Astrocyte (in vitro differentiated cells and primary cell): Measurements from ENCODE around the gene CCDC69.

Experiments used
- EZH2 ChIP-seq: IDR thresholded peaks from 2 replicates; pipeline ENCODE4 v1.6.1; 2012; ENCODE audit warnings: mild to moderate bottlenecking, low read length, inconsistent platforms; ENCODE audit not compliant: insufficient read depth
- TF ChIP-seq, protein P1 (sequence below): IDR thresholded peaks from 2 replicates; pipeline ENCODE4 v1.5.1; 2011; ENCODE audit warnings: low read depth, mild to moderate bottlenecking, inconsistent platforms, low read length, moderate library complexity; ENCODE audit not compliant: insufficient read depth

DNA sequence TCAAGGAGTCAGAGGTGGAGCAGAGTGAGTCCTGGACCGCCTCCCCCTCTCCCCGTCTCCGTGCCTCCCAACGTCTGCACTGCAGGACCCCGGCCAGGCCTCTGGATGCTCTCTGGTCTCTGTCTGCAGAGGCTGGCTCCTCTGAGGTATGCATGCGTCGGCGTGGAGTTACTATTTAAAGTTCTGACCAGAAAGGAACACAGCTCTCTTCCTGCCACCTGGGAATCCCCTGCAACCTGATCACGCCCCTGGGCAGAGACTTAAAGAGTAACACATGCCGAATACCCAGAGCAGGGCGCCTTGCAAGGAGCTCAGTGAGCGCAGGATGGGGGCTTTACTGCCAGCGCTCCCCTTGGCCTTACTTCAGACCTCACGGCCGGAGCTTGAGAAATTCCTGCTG, 82.4 kb downstream of the CCDC69 start:
- TF ChIP-seq, protein P1, sequence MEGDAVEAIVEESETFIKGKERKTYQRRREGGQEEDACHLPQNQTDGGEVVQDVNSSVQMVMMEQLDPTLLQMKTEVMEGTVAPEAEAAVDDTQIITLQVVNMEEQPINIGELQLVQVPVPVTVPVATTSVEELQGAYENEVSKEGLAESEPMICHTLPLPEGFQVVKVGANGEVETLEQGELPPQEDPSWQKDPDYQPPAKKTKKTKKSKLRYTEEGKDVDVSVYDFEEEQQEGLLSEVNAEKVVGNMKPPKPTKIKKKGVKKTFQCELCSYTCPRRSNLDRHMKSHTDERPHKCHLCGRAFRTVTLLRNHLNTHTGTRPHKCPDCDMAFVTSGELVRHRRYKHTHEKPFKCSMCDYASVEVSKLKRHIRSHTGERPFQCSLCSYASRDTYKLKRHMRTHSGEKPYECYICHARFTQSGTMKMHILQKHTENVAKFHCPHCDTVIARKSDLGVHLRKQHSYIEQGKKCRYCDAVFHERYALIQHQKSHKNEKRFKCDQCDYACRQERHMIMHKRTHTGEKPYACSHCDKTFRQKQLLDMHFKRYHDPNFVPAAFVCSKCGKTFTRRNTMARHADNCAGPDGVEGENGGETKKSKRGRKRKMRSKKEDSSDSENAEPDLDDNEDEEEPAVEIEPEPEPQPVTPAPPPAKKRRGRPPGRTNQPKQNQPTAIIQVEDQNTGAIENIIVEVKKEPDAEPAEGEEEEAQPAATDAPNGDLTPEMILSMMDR = no peak
- TF ChIP-seq EZH2 = no peak
